Spleen (tissue), 7 donors: ENCODE results near the gene GPR31.

Experiments
- CTCF ChIP-seq, 11 experiments: fragments of 200-600 bp in 7 of 11; fragments of 450-650 bp in 4 of 11; sonication (generic) in 4 of 11; IDR thresholded peaks in 8 of 11; conservative IDR thresholded peaks in 3 of 11; 1 replicate in 7 of 11; 2 replicates in 4 of 11; pipeline versions ENCODE4 v1.4.0 to v1.8.0; 2016 to 2021; ENCODE audit warnings: antibody characterized with exemption in 11 of 11, inconsistent platforms in 4 of 11, mild to moderate bottlenecking in 1 of 11
- POLR2A ChIP-seq, 3 donors: fragments of 450-650 bp; IDR thresholded peaks; one replicate each; pipeline ENCODE4 v1.5.1; 2017; ENCODE audit warnings: antibody characterized with exemption in 3 of 3, mild to moderate bottlenecking in 1 of 3
- POLR2AphosphoS5 ChIP-seq, 3 donors: sonication (generic); formaldehyde crosslinking; IDR thresholded peaks; one replicate each; pipeline ENCODE4 v1.5.1; 2017; ENCODE audit warnings: antibody characterized with exemption in 3 of 3
- donor health status: DM: no; HTN: no; CAD: no; lungs with moderate emphysema.
- donor health status: DM: no; HTN: no; CAD: no.
- donor health status: DM: no; HTN: no; CAD: no.

GRCh38 chr6:167162591-167162990, 4.8 kb upstream of the GPR31 start:
- TF ChIP-seq CTCF (IDR thresholded peaks at IDR 0.05 in 8 of 11, conservative IDR thresholded peaks at IDR 0.05 in 3 of 11) (no peak), POLR2A (IDR thresholded peaks at IDR 0.05) (no peak), POLR2AphosphoS5 (IDR thresholded peaks at IDR 0.05) (no peak)
